Panc1 (cell line): Measurements from ENCODE around the gene GRID2.

Experiments
- CTCF ChIP-seq: fragments of 450-650 bp; IDR thresholded peaks from 2 replicates; pipeline ENCODE4 v1.5.1; 2017; ENCODE audit warnings: mild to moderate bottlenecking
- POLR2AphosphoS5 ChIP-seq: IDR thresholded peaks from 2 replicates; pipeline ENCODE4 v1.6.1; 2012; ENCODE audit warnings: mild to moderate bottlenecking, low read depth, low read length, moderate library complexity
- REST ChIP-seq, 2 experiments: IDR thresholded peaks; 2 replicates each; pipeline ENCODE4 v1.6.1; 2011 to 2012; ENCODE audit warnings: low read depth in 2 of 2, control low read depth in 1 of 2, low read length in 1 of 2, mild to moderate bottlenecking in 1 of 2, moderate library complexity in 1 of 2; ENCODE audit not compliant: insufficient read depth in 1 of 2
- TCF7L2 ChIP-seq: IDR thresholded peaks from 2 replicates; pipeline ENCODE4 v1.6.1; 2011; ENCODE audit warnings: mild to moderate bottlenecking, low read depth, low read length, inconsistent platforms

GRCh38 chr4:93261207-93261606 lies 957.4 kb downstream of the GRID2 start:
- no peak for TF ChIP-seq CTCF
- no peak for TF ChIP-seq REST (IDR thresholded peaks at IDR 0.05; ENCODE audit: insufficient read depth in 1 of 2, low read depth in 2 of 2, low read length in 1 of 2)
- no peak for TF ChIP-seq TCF7L2
- TF ChIP-seq POLR2AphosphoS5: no peak
